Stimulated activated CD4-positive, alpha-beta T cell treated with anti-CD3 and anti-CD28 coated beads, Interleukin-12 subunit alpha, Interleukin-12 subunit beta, amount 100 ng/mL, for 48 hours (primary cell): ENCODE results near the gene ALG8.
"Not testable (repeated sequence)": the region's sequence is repeated elsewhere in the genome, so short reads cannot be mapped to it uniquely, and the experiment has no call there.

Experiments used
- DNase-seq, 3 donors: peaks; one replicate each; pipeline ENCODE4 v3.0.0-alpha.2; 2020; ENCODE audit warnings: low read depth in 2 of 3, low spot score in 1 of 3

ALG8 gene

GRCh38 chr11:78072455-78072854, 67.0 kb downstream of the ALG8 start:
- DNase-seq: no peak

- DNase-seq: no peak
Measured at GRCh38 chr11:78071717-78072116, 67.7 kb downstream of the ALG8 start.

GRCh38 chr11:78070621-78071020, 68.8 kb downstream of the ALG8 start:
- no peak for DNase-seq

- DNase-seq: no peak
Measured at GRCh38 chr11:78069465-78069864, 70.0 kb downstream of the ALG8 start.

GRCh38 chr11:78067704-78068103, 71.7 kb downstream of the ALG8 start:
- no peak for DNase-seq

GRCh38 chr11:78066471-78066870, 73.0 kb downstream of the ALG8 start:
- DNase-seq: no peak

- no peak for DNase-seq
Measured at GRCh38 chr11:78065203-78065602, 74.2 kb downstream of the ALG8 start.

GRCh38 chr11:78063440-78064181, 75.8 kb downstream of the ALG8 start, which contains the start of gene THRSP:
THRSP (plus strand) TSS chr11:78063861; CDS start chr11:78063882, 21 bp downstream.
- no peak for DNase-seq

- no peak for DNase-seq
Measured at GRCh38 chr11:78062671-78063070, 76.8 kb downstream of the ALG8 start.

GRCh38 chr11:78061921-78062311, 77.5 kb downstream of the ALG8 start:
- no peak for DNase-seq

- DNase-seq: no peak
Measured at GRCh38 chr11:78061088-78061920, 78.1 kb downstream of the ALG8 start.

GRCh38 chr11:78060533-78060932, 78.9 kb downstream of the ALG8 start:
- no peak for DNase-seq

- DNase-seq: not testable (repeated sequence)
Measured at GRCh38 chr11:78059749-78060328, 79.6 kb downstream of the ALG8 start.

GRCh38 chr11:78057462-78058055, 81.9 kb downstream of the ALG8 start:
- no peak for DNase-seq

GRCh38 chr11:78056093-78056492, 83.3 kb downstream of the ALG8 start:
- DNase-seq: no peak

GRCh38 chr11:78054971-78055370, 84.5 kb downstream of the ALG8 start:
- no peak for DNase-seq

- DNase-seq: no peak
Measured at GRCh38 chr11:78050964-78051831, 88.2 kb downstream of the ALG8 start.
